Measurements from ENCODE around the gene ARFRP1. TPM values are rescaled to one million over a fixed set of nuclear protein-coding genes. Genes with fewer than 3 reads are reported as not detected.

ARFRP1 gene
- total RNA-seq, 1 experiment from 2014 or later = 42.7 TPM

DNA sequence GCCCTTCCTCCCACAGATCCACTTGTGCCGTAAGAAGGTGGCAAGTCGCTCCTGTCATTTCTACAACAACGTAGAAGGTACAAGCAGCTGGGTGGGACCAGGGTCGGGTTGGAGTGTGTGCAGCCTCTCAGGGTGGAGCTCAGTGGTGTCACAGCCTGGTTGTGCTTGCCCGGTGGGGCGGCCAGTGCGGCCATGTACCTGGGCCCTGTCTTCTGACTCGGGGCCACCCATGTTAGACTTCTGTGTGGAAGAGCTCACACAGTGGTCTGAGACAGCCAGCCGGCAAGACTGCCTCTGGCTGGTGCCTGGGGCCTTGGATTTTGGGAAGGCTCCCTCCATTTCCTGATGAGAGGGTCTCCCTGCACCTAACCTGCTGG is 45.0 kb downstream of the ARFRP1 start:
- Histone ChIP-seq H3K18ac (ENCODE audit: insufficient read length, low read depth, low read length) (no peak overlapping the region), H2BK12ac (ENCODE audit: insufficient read length, low read depth, low read length) (no peak overlapping the region), H3K9ac (ENCODE audit: extremely low read depth, insufficient read length, low read length) (no peak overlapping the region), H2BK20ac (ENCODE audit: low read depth, low read length, poor library complexity, severe bottlenecking) (no peak overlapping the region), H2AFZ (ENCODE audit: low read length) (no peak overlapping the region), H3K79me1 (ENCODE audit: insufficient read depth, low read depth, low read length, poor library complexity, severe bottlenecking) (no peaks in the 10 kb centered on the region), H4K91ac (ENCODE audit: insufficient read length, low read depth, low read length) (no peak overlapping the region), H3K4me1 (ENCODE audit: insufficient read depth, low read length) (no peaks in the 10 kb centered on the region; the same call in 1 of the 2 replicates), H3K9me3 (ENCODE audit: control insufficient read depth, low read depth, low read length) (no peaks in the 10 kb centered on the region), H3K79me2 (ENCODE audit: insufficient read depth, low read length) (no peaks in the 10 kb centered on the region), H4K5ac (ENCODE audit: insufficient read length, low read depth, low read length) (no peak overlapping the region), H2BK15ac (ENCODE audit: low read depth, low read length) (no peak overlapping the region), H3K27ac (ENCODE audit: insufficient read length, low read depth, low read length) (no peak overlapping the region), H3K14ac (ENCODE audit: insufficient read depth, low read length) (no peak overlapping the region), H3K4me2 (ENCODE audit: insufficient read depth, insufficient read length, low read length) (no peak overlapping the region), H4K20me1 (ENCODE audit: control insufficient read depth, insufficient read depth, insufficient read length) (no peaks in the 10 kb centered on the region), H4K8ac (replicated peaks; ENCODE audit: insufficient read length, low read depth, low read length) (no peak overlapping the region), H3T11ph (ENCODE audit: low read length) (no peak overlapping the region), H3K56ac (ENCODE audit: insufficient read length, low read depth, low read length) (no peak overlapping the region), H2AK5ac (ENCODE audit: insufficient read length, low read length) (no peak overlapping the region), H2BK5ac (ENCODE audit: insufficient read length, low read length) (no peak overlapping the region), H3K23ac (ENCODE audit: insufficient read length, low read depth, low read length) (no peak overlapping the region), H3K27me3 (ENCODE audit: insufficient read depth, low read length) (no peaks in the 10 kb centered on the region; the same call in 1 of the 2 replicates), H2BK120ac (ENCODE audit: low read depth, low read length, poor library complexity, severe bottlenecking) (no peak overlapping the region), H3K23me2 (ENCODE audit: insufficient read length, low read depth, low read length, poor library complexity, severe bottlenecking) (peaks cover 7% of the 10 kb centered on the region), H3K4ac (ENCODE audit: low read depth, low read length) (no peak overlapping the region)
- DNase-seq = no peak
- Mint-ChIP-seq H3K36me3 (ENCODE audit: insufficient read depth in 1 of 3, low read depth in 3 of 3) (peaks cover 21 to 53% (median 45%) of the 10 kb centered on the region in 3 experiments), H3K4me1 (peaks cover 7 to 18% of the 10 kb centered on the region in 2 experiments), H3K4me3 (no peak overlapping the region; a peak in 1 of 5 replicates), H3K27ac (no peak overlapping the region), H3K9me3 (no peaks in the 10 kb centered on the region), H3K27me3 (ENCODE audit: low read depth) (no peaks in the 10 kb centered on the region)
- WGBS (ENCODE audit: extremely low coverage, insufficient read length, low lambda C conversion rate) = no CpG with 5 or more reads among the region's 9 CpGs
- TF ChIP-seq CTCF (conservative IDR thresholded peaks at IDR 0.05) = no peak
